SKM-1 (cell line): ENCODE measurements around the gene RPL6.
"Not testable (repeated sequence)": the region's sequence is repeated elsewhere in the genome, so short reads cannot be mapped to it uniquely, and the experiment has no call there.

Experiments used
- DNase-seq: peaks from one replicate; lab custom pipeline; 2025; ENCODE audit not compliant: unreplicated experiment; lab: John Stamatoyannopoulos, UW

Gene RPL6

GRCh38 chr12:112409064-112409905 is at the start of gene RPL6:
RPL6 (minus strand) TSS chr12:112409605; CDS start chr12:112408656, 949 bp downstream.
- DNase-seq: peak; percentile 59

GRCh38 chr12:112458751-112459150 is 49.3 kb upstream of the RPL6 start:
- DNase-seq: no peak

- no peak for DNase-seq
Observed at GRCh38 chr12:112458330-112458729, 48.9 kb upstream of the RPL6 start.

GRCh38 chr12:112457142-112457541 is 47.7 kb upstream of the RPL6 start:
- DNase-seq: not testable (repeated sequence)

- DNase-seq: no peak
Observed at GRCh38 chr12:112456029-112456428, 46.6 kb upstream of the RPL6 start.

- DNase-seq: no peak
Observed at GRCh38 chr12:112450725-112451124, 41.3 kb upstream of the RPL6 start.

GRCh38 chr12:112448165-112448564 is 38.8 kb upstream of the RPL6 start:
- DNase-seq: not testable (repeated sequence)

- DNase-seq: no peak
Observed at GRCh38 chr12:112447106-112447505, 37.7 kb upstream of the RPL6 start.

GRCh38 chr12:112446008-112446725 is 36.8 kb upstream of the RPL6 start:
- no peak for DNase-seq

- DNase-seq: no peak
Observed at GRCh38 chr12:112443916-112444315, 34.5 kb upstream of the RPL6 start.

- not testable (repeated sequence) for DNase-seq
Observed at GRCh38 chr12:112440653-112441052, 31.2 kb upstream of the RPL6 start.

GRCh38 chr12:112439769-112440168 is 30.4 kb upstream of the RPL6 start:
- DNase-seq: no peak

GRCh38 chr12:112438645-112439044 is 29.2 kb upstream of the RPL6 start:
- not testable (repeated sequence) for DNase-seq

- no peak for DNase-seq
Observed at GRCh38 chr12:112433551-112433950, 24.1 kb upstream of the RPL6 start.

GRCh38 chr12:112431965-112432364 is 22.6 kb upstream of the RPL6 start:
- DNase-seq: no peak

GRCh38 chr12:112430929-112431328 is 21.5 kb upstream of the RPL6 start:
- DNase-seq: no peak

GRCh38 chr12:112427760-112428159 is 18.4 kb upstream of the RPL6 start:
- DNase-seq: no peak

- no peak for DNase-seq
Observed at GRCh38 chr12:112425582-112426382, 16.4 kb upstream of the RPL6 start.

GRCh38 chr12:112424126-112424525 is 14.7 kb upstream of the RPL6 start:
- DNase-seq: no peak

- DNase-seq: no peak
Observed at GRCh38 chr12:112422531-112422930, 13.1 kb upstream of the RPL6 start.

- no peak for DNase-seq
Observed at GRCh38 chr12:112421363-112421762, 12.0 kb upstream of the RPL6 start.
